SH-SY5Y (cell line): ENCODE measurements around the gene METRNL.

ENCODE experiments used
- GATA2 ChIP-seq: IDR thresholded peaks from 2 replicates; pipeline ENCODE4 v1.6.1; 2011; ENCODE audit warnings: mild to moderate bottlenecking, low read depth, low read length
- GATA3 ChIP-seq: IDR thresholded peaks from 2 replicates; pipeline ENCODE4 v1.6.1; 2011; ENCODE audit warnings: low read depth, mild to moderate bottlenecking, low read length, moderate library complexity

GRCh38 chr17:83083368-83084201, 4.2 kb downstream of the METRNL start:
- no peak for TF ChIP-seq GATA2
- TF ChIP-seq GATA3, result no peak
